ENCODE measurements around the gene SNX25.
"Not testable (repeated sequence)": the region's sequence is repeated elsewhere in the genome, so short reads cannot be mapped to it uniquely, and the experiment has no call there.

SNX25 gene

DNA sequence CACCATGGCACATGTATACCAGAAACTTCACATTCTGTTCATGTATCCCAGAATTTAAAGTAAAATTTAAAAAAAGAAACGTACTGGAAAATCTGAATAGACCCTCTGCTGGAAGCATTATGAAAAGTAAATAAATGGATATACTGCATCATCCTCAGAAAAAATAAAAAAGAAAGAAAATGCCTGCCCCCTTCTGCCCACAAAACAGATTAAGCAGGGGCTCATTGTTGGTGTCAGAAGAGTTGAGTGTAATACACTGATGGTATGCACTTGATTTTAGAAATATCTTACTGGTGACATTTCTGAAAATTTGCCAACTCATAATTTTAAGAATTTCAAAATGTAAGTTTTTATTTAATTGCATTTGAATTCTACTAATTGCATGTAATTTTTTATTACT lies 108.5 kb downstream of the SNX25 start:
- POLR2A ChIA-PET = no interaction called here
- no peak for DNase-seq (ENCODE audit: extremely low spot score)
- no peak for TF ChIP-seq BHLHE40 (IDR thresholded peaks at IDR 0.05; ENCODE audit: borderline replicate concordance)
- no peak for TF ChIP-seq ELF4 (IDR thresholded peaks at IDR 0.05)
- no peak for TF ChIP-seq FOXA1 (IDR thresholded peaks at IDR 0.05)
- TF ChIP-seq FOXM1 (IDR thresholded peaks at IDR 0.05; ENCODE audit: borderline replicate concordance) = no peak
- no peak for TF ChIP-seq L3MBTL2 (conservative IDR thresholded peaks at IDR 0.05)
- no peak for TF ChIP-seq SUZ12 (IDR thresholded peaks at IDR 0.05)
- no peak for TF ChIP-seq TARDBP (IDR thresholded peaks at IDR 0.05)
- TF ChIP-seq, protein P1, sequence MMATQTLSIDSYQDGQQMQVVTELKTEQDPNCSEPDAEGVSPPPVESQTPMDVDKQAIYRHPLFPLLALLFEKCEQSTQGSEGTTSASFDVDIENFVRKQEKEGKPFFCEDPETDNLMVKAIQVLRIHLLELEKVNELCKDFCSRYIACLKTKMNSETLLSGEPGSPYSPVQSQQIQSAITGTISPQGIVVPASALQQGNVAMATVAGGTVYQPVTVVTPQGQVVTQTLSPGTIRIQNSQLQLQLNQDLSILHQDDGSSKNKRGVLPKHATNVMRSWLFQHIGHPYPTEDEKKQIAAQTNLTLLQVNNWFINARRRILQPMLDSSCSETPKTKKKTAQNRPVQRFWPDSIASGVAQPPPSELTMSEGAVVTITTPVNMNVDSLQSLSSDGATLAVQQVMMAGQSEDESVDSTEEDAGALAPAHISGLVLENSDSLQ (IDR thresholded peaks at IDR 0.05) = no peak
- no peak for TF ChIP-seq NFRKB (IDR thresholded peaks at IDR 0.05)
- CTCF ChIA-PET = no interaction called here

DNA sequence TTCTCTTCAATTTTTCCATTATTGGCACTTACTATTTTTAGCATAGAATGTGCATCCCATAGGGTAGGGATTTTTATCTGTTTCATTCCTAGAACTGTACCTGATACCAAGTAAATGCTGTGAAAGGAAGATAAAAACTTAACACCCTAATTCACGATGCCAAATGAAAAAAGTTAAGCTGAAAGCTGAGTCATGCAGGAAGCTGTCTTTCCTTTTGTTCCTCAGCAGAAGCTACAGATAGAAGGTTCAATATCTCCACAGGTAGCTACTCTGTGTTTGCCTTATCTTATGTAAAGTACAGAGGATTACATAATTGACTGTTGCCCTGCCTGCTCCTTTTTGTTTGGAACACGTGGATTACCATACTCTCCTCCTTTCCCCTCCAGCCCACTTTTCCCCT lies 109.3 kb downstream of the SNX25 start:
- no peak for DNase-seq (ENCODE audit: extremely low spot score)
- ChIA-PET POLR2A (no interaction called here), CTCF (interaction anchor here (0.6 kb wide), 1 partner anchor 134 kb away, joined by 3 read pairs; no protein-coding TSS in a partner anchor)
- no peak for TF ChIP-seq CTBP1 (IDR thresholded peaks at IDR 0.05; ENCODE audit: borderline replicate concordance)
- no peak for TF ChIP-seq LEF1 (IDR thresholded peaks at IDR 0.05; ENCODE audit: borderline replicate concordance)
- no peak for TF ChIP-seq SUZ12 (IDR thresholded peaks at IDR 0.05)

DNA sequence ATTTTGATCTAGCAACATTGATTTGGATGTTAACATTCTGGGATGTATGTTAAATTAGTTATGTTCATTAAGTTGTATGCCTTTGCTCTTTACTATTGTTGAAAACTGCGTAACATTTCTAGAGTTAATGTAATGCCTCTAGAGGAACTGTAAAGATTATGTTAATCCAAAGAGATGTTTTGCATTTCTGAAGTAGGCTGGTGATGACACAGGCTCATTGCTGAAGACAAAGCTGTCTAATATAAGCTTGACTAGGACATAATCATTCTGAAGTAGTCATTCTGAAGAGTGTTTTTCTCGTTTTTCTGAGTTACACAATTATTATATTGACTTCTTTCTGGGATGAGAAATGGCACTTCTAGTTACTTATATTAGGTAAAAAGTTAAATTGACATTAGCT lies 113.4 kb downstream of the SNX25 start:
- TF ChIP-seq, protein P1 (IDR thresholded peaks at IDR 0.05) = no peak
- TF ChIP-seq ARNT (IDR thresholded peaks at IDR 0.05) (no peak), FOXM1 (IDR thresholded peaks at IDR 0.05; ENCODE audit: borderline replicate concordance) (no peak), CTBP1 (IDR thresholded peaks at IDR 0.05; ENCODE audit: borderline replicate concordance) (no peak), HDGF (IDR thresholded peaks at IDR 0.05; ENCODE audit: borderline replicate concordance) (no peak), BHLHE40 (IDR thresholded peaks at IDR 0.05; ENCODE audit: borderline replicate concordance) (no peak), NFRKB (IDR thresholded peaks at IDR 0.05) (no peak), FOXA1 (IDR thresholded peaks at IDR 0.05) (no peak), L3MBTL2 (conservative IDR thresholded peaks at IDR 0.05) (no peak), SP1 (IDR thresholded peaks at IDR 0.05) (no peak), ZNF384 (IDR thresholded peaks at IDR 0.05) (no peak), FOXK2 (IDR thresholded peaks at IDR 0.05) (no peak), LEF1 (IDR thresholded peaks at IDR 0.05; ENCODE audit: borderline replicate concordance) (no peak), TARDBP (IDR thresholded peaks at IDR 0.05) (no peak), SUZ12 (IDR thresholded peaks at IDR 0.05) (no peak)
- CTCF ChIA-PET = no interaction called here
- no peak for DNase-seq (ENCODE audit: extremely low spot score)
- POLR2A ChIA-PET = no interaction called here

DNA sequence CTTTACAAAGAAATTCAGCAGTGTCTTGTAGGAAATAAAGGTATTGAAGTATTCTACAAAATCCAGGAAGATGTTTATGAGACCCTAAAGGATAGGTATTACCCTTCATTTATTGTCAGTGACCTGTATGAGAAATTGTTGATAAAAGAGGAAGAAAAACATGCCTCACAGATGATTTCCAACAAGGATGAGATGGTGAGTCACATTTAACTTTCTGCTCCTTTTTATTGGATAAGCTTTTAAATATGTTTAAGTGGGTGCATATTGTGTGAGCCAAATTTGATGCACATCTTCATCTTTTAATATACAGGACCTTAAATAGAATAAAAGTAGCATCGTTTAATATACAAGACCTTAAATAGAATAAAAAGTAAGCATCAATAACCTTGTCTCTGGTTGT lies 114.2 kb downstream of the SNX25 start:
- POLR2A ChIA-PET = no interaction called here
- CTCF ChIA-PET = no interaction called here
- no peak for DNase-seq (ENCODE audit: extremely low spot score)
- no peak for TF ChIP-seq ARNT (IDR thresholded peaks at IDR 0.05)
- no peak for TF ChIP-seq SP1 (IDR thresholded peaks at IDR 0.05)
- TF ChIP-seq TARDBP (IDR thresholded peaks at IDR 0.05) = no peak
- no peak for TF ChIP-seq SUZ12 (IDR thresholded peaks at IDR 0.05)
- TF ChIP-seq L3MBTL2 (conservative IDR thresholded peaks at IDR 0.05) = no peak
- no peak for TF ChIP-seq ELF4 (IDR thresholded peaks at IDR 0.05)
- TF ChIP-seq BHLHE40 (IDR thresholded peaks at IDR 0.05; ENCODE audit: borderline replicate concordance) = no peak
- TF ChIP-seq FOXK2 (IDR thresholded peaks at IDR 0.05) = no peak
- TF ChIP-seq, protein P1 (IDR thresholded peaks at IDR 0.05) = no peak
- TF ChIP-seq ZNF384 (IDR thresholded peaks at IDR 0.05) = no peak

DNA sequence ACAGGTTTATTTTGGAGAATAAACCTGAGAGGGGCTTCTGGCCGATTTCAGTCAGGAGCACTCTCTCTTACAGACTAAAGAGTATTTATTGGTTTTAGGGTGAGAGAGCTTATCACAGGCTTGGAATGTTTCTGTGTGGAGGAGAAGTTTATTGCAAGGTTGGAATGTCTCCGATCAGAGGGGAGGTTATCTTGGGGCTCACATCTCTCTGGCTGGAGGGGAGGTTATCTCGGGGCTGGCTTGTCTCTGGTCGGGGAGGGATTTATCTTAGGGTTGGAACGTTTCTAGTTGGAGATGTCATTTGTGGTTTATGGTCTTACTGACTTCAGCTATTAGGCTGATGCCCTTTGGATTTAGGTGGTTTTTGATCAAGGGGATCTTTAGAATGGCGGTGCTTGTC lies 115.0 kb downstream of the SNX25 start:
- CTCF ChIA-PET; POLR2A ChIA-PET; DNase-seq (ENCODE audit: extremely low spot score): not testable (repeated sequence)

DNA sequence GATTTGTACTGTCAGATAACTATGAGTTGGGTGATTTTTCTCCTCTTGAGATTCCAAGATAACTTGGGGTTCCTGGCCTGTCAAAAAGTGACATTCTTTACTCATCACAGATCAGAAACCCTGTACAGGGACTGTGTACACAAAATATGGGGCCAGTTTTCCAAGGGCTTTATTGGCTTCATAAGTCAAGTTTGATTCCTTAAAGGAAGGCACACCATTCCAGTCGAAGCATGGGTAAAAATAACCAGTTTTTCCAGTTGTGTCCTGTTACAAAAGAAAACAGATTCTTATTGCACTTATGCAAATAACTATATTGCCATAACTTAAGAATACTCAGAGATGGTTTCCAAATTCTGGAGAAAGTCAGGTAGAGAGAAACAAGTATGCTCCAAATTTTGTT lies 116.3 kb downstream of the SNX25 start:
- POLR2A ChIA-PET = not testable (repeated sequence)

DNA sequence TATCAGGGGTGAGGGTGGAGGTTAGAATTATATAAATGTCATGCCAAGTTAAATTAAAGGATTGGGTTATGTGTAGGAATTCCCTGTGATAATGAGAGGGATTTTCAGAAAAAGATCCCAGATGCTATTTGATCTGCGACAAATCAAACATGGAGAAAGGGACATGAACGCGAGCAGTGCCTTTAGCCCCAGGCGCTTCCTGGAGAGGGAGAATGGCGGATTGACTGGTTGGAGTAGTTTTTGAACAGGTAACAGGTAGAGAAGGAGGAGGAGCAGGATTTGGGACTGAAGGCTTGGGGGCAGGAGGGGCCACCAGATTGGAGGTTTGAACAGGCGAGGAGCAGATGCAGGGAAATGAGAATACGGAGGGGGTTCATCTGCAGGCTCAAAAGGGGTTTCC lies 119.2 kb downstream of the SNX25 start:
- DNase-seq (ENCODE audit: extremely low spot score) = no peak
- ChIA-PET CTCF (no interaction called here), POLR2A (no interaction called here)
- TF ChIP-seq ELF4 (IDR thresholded peaks at IDR 0.05) (no peak), LEF1 (IDR thresholded peaks at IDR 0.05; ENCODE audit: borderline replicate concordance) (no peak), FOXA1 (IDR thresholded peaks at IDR 0.05) (no peak), L3MBTL2 (conservative IDR thresholded peaks at IDR 0.05) (no peak), ZNF384 (IDR thresholded peaks at IDR 0.05) (no peak), HDGF (IDR thresholded peaks at IDR 0.05; ENCODE audit: borderline replicate concordance) (no peak), NFRKB (IDR thresholded peaks at IDR 0.05) (no peak), BHLHE40 (IDR thresholded peaks at IDR 0.05; ENCODE audit: borderline replicate concordance) (no peak), SUZ12 (IDR thresholded peaks at IDR 0.05) (no peak), SP1 (IDR thresholded peaks at IDR 0.05) (no peak), FOXM1 (IDR thresholded peaks at IDR 0.05; ENCODE audit: borderline replicate concordance) (no peak), TARDBP (IDR thresholded peaks at IDR 0.05) (no peak), FOXK2 (IDR thresholded peaks at IDR 0.05) (no peak), CTBP1 (IDR thresholded peaks at IDR 0.05; ENCODE audit: borderline replicate concordance) (no peak), ARNT (IDR thresholded peaks at IDR 0.05) (no peak)
- TF ChIP-seq, protein P1 (IDR thresholded peaks at IDR 0.05) = no peak

More for the DNA sequence above, 116.3 kb downstream of the SNX25 start:
- CTCF ChIA-PET; DNase-seq (ENCODE audit: extremely low spot score): not testable (repeated sequence)

DNA sequence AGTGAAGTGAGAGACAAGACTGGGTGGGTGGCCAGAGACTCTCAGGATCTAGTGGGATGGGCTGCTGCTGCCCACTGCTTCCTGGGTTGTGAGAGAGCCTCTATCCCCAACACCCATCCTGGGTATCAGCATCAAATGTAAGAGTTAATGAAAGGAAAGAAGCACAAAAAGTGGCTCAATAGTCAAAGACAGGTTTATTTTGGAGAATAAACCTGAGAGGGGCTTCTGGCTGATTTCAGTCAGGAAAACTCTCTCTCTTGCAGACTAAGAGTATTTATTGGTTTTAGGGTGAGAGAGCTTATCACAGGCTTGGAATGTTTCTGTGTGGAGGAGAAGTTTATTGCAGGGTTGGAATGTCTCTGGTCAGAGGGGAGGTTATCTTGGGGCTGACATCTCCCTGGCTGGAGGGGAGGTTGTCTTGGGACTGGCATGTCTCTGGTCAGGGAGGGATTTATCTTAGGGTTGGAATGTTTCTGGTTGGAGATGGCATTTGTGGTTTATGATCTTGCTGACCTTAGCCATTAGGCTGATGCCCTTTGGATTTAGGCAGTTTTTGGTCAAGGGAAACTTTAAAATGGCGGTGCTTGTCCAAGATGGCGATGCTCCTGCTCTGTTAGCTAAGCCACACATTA lies 120.6 kb downstream of the SNX25 start:
- DNase-seq (ENCODE audit: extremely low spot score); POLR2A ChIA-PET; CTCF ChIA-PET: not testable (repeated sequence)

Measured in HEK293T (cell line).